Measurements from ENCODE around the gene SIRT6. TPM values are rescaled to one million over a fixed set of nuclear protein-coding genes. Genes with fewer than 3 reads are reported as not detected.
A peak's percentile ranks its signal among the peaks of the same experiment; 100 is the strongest.
"Not testable (repeated sequence)": the region's sequence is repeated elsewhere in the genome, so short reads cannot be mapped to it uniquely, and the experiment has no call there.

The SIRT6 gene
- total RNA-seq, 3 donors from 2014 or later, result 21.5 to 29.8 (median 25.6) TPM

GRCh38 chr19:4140237-4140711 lies 42.1 kb downstream of the SIRT6 start:
- no peak for DNase-seq (ENCODE audit: low spot score in 2 of 2)
- Histone ChIP-seq H3K9me3 (no peaks in the 10 kb centered on the region), H3K4me3 (no peak overlapping the region)

GRCh38 chr19:4139614-4140236 lies 42.6 kb downstream of the SIRT6 start:
- H3K4me3 ChIP-seq, result no peak overlapping the region
- no peaks in the 10 kb centered on the region for H3K4me1 ChIP-seq
- no peak overlapping the region for H3K27ac ChIP-seq
- DNase-seq (ENCODE audit: low spot score in 2 of 2), result peak; percentile 44 to 85
- TF ChIP-seq CTCF (IDR thresholded peaks at IDR 0.05), result peak; percentile 48 to 61 (median 55)
- no peak for TF ChIP-seq POLR2A (IDR thresholded peaks at IDR 0.05)
- intact Hi-C loops (cut with DNase I; ENCODE audit: low total_unique reads), result no loop called here
- no peaks in the 10 kb centered on the region for H3K9me3 ChIP-seq
- no peaks in the 10 kb centered on the region for H3K27me3 ChIP-seq
- no peaks in the 10 kb centered on the region for H3K36me3 ChIP-seq

More at GRCh38 chr19:4140237-4140711, 42.1 kb downstream of the SIRT6 start:
- Histone ChIP-seq H3K27ac (no peak overlapping the region), H3K27me3 (no peaks in the 10 kb centered on the region), H3K36me3 (no peaks in the 10 kb centered on the region), H3K4me1 (no peaks in the 10 kb centered on the region)
- intact Hi-C loops (cut with DNase I; ENCODE audit: low total_unique reads), result no loop called here
- TF ChIP-seq CTCF (IDR thresholded peaks at IDR 0.05), result peak in 2 of 3 donors; percentile 31 to 36
- TF ChIP-seq POLR2AphosphoS5 (IDR thresholded peaks at IDR 0.05), result no peak

- Histone ChIP-seq H3K27me3 (no peaks in the 10 kb centered on the region), H3K36me3 (no peaks in the 10 kb centered on the region), H3K4me3 (no peak overlapping the region), H3K27ac (no peak overlapping the region), H3K4me1 (no peaks in the 10 kb centered on the region), H3K9me3 (no peaks in the 10 kb centered on the region)
- TF ChIP-seq CTCF (IDR thresholded peaks at IDR 0.05) (no peak), POLR2A (IDR thresholded peaks at IDR 0.05) (no peak)
- intact Hi-C loops (cut with DNase I; ENCODE audit: low total_unique reads), result no loop called here
- no peak for DNase-seq (ENCODE audit: low spot score in 2 of 2)
Observed at GRCh38 chr19:4138445-4138844, 43.9 kb downstream of the SIRT6 start.

- Histone ChIP-seq H3K9me3 (no peaks in the 10 kb centered on the region), H3K36me3 (no peaks in the 10 kb centered on the region), H3K4me3 (no peak overlapping the region), H3K27ac (no peak overlapping the region), H3K27me3 (no peaks in the 10 kb centered on the region), H3K4me1 (no peaks in the 10 kb centered on the region)
- intact Hi-C loops (cut with DNase I; ENCODE audit: low total_unique reads), result no loop called here
- no peak for TF ChIP-seq POLR2A (IDR thresholded peaks at IDR 0.05)
- no peak for TF ChIP-seq POLR2AphosphoS5 (IDR thresholded peaks at IDR 0.05)
- no peak for TF ChIP-seq CTCF (IDR thresholded peaks at IDR 0.05)
- DNase-seq (ENCODE audit: low spot score in 2 of 2), result no peak
Observed at GRCh38 chr19:4136680-4137088, 45.7 kb downstream of the SIRT6 start.

GRCh38 chr19:4135386-4135785 lies 47.0 kb downstream of the SIRT6 start:
- H3K4me1 ChIP-seq; H3K36me3 ChIP-seq; H3K4me3 ChIP-seq; H3K27me3 ChIP-seq; H3K27ac ChIP-seq; H3K9me3 ChIP-seq; intact Hi-C loops (cut with DNase I; ENCODE audit: low total_unique reads); DNase-seq (ENCODE audit: low spot score in 2 of 2): not testable (repeated sequence)

GRCh38 chr19:4134351-4134750 lies 48.0 kb downstream of the SIRT6 start:
- Histone ChIP-seq H3K9me3 (no peaks in the 10 kb centered on the region), H3K27ac (no peak overlapping the region), H3K4me1 (no peaks in the 10 kb centered on the region), H3K36me3 (no peaks in the 10 kb centered on the region), H3K4me3 (no peak overlapping the region), H3K27me3 (no peaks in the 10 kb centered on the region)
- intact Hi-C loops (cut with DNase I; ENCODE audit: low total_unique reads), result no loop called here
- no peak for TF ChIP-seq POLR2AphosphoS5 (IDR thresholded peaks at IDR 0.05)
- TF ChIP-seq POLR2A (IDR thresholded peaks at IDR 0.05), result no peak
- TF ChIP-seq CTCF (IDR thresholded peaks at IDR 0.05), result no peak
- no peak for DNase-seq (ENCODE audit: low spot score in 2 of 2)
